MM.1S (cell line): ENCODE measurements around the gene LRRC39.

Experiments used
- DNase-seq: peaks from one replicate; pipeline ENCODE4 v3.0.0-alpha.2; 2015
- H2AFZ ChIP-seq: fragments of 300-600 bp; sonication (generic); 2 replicates; pipeline ENCODE4 v1.6.0; 2016; ENCODE audit warnings: antibody characterized with exemption, low read length
- H3F3A ChIP-seq: fragments of 300-600 bp; sonication (generic); 2 replicates; pipeline ENCODE4 v1.6.1; 2016; ENCODE audit warnings: mild to moderate bottlenecking, antibody characterized with exemption, low read length, moderate library complexity, mixed read lengths; ENCODE audit not compliant: insufficient read depth
- H3K27ac ChIP-seq: fragments of 300-600 bp; sonication (generic); 2 replicates; pipeline ENCODE4 v1.5.1; 2016; ENCODE audit warnings: mild to moderate bottlenecking, low read length
- H3K27me3 ChIP-seq: fragments of 300-600 bp; sonication (generic); replicated peaks from 2 replicates; pipeline ENCODE4 v1.6.0; 2016; ENCODE audit warnings: low read length; ENCODE audit not compliant: insufficient read depth
- H3K36me3 ChIP-seq: fragments of 300-600 bp; sonication (generic); replicated peaks from 2 replicates; pipeline ENCODE4 v1.6.1; 2016; ENCODE audit warnings: mild to moderate bottlenecking, low read length, mixed read lengths; ENCODE audit not compliant: insufficient read depth
- H3K4me1 ChIP-seq: fragments of 300-600 bp; sonication (generic); 2 replicates; pipeline ENCODE4 v1.6.1; 2016; ENCODE audit warnings: low read length, mixed read lengths
- H3K4me2 ChIP-seq: fragments of 300-600 bp; sonication (generic); 2 replicates; pipeline ENCODE4 v1.6.0; 2016; ENCODE audit warnings: low read depth, low read length
- H3K4me3 ChIP-seq: fragments of 300-600 bp; sonication (generic); 2 replicates; pipeline ENCODE4 v1.5.1; 2016; ENCODE audit warnings: low read length, mixed read lengths
- H3K79me2 ChIP-seq: fragments of 300-600 bp; sonication (generic); 2 replicates; pipeline ENCODE4 v1.6.1; 2016; ENCODE audit warnings: mixed run types, low read length, mixed read lengths
- H3K9ac ChIP-seq: fragments of 300-600 bp; sonication (generic); 2 replicates; pipeline ENCODE4 v1.6.1; 2016; ENCODE audit warnings: low read length, mixed read lengths
- H3K9me2 ChIP-seq: fragments of 300-600 bp; sonication (generic); replicated peaks from 2 replicates; pipeline ENCODE4 v1.6.1; 2016; ENCODE audit warnings: mild to moderate bottlenecking, low read length, mixed read lengths; ENCODE audit not compliant: insufficient read depth
- H3K9me3 ChIP-seq: fragments of 300-600 bp; sonication (generic); replicated peaks from 2 replicates; pipeline ENCODE4 v1.6.1; 2016; ENCODE audit warnings: mild to moderate bottlenecking, low read length, mixed read lengths; ENCODE audit not compliant: insufficient read depth
- H4K20me1 ChIP-seq: fragments of 300-600 bp; sonication (generic); 2 replicates; pipeline ENCODE4 v1.6.1; 2016; ENCODE audit warnings: mild to moderate bottlenecking, low read length, moderate library complexity, mixed read lengths; ENCODE audit not compliant: insufficient read depth
- EZH2 ChIP-seq: fragments of 300-600 bp; sonication (generic); optimal IDR thresholded peaks from 2 replicates; pipeline ENCODE3; 2017; ENCODE audit warnings: low read depth, mild to moderate bottlenecking, antibody characterized with exemption, low read length, mixed read lengths
- EZH2phosphoT487 ChIP-seq: fragments of 300-600 bp; sonication (generic); IDR thresholded peaks from 2 replicates; pipeline ENCODE4 v1.6.1; 2018; ENCODE audit warnings: antibody characterized with exemption, low read length
- TF ChIP-seq, protein P1 (sequence below): fragments of 300-600 bp; sonication (generic); IDR thresholded peaks from 2 replicates; pipeline ENCODE4 v1.5.1; 2016; ENCODE audit warnings: antibody characterized with exemption, low read length, mixed read lengths

The LRRC39 gene

DNA sequence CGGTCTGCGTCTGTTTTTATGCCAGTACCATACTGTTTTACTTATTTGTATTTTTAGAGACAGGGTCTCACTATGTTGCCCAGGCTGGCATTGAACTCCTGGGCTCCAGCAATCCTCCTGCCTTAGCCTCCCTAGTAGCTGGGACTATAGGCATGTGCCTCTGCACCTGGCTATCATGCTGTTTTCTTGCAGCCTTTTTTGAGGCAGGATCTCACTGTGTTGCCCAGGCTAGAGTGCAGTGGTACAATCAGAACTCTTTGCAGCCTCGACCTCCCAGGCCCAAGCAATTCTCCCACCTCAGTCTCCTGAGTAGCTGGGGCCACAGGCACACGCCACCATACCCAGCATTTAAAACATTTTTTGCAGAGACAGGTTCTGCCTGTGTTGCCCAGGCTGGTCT, 5.3 kb upstream of the LRRC39 start:
- Histone ChIP-seq H2AFZ (no peak overlapping the region), H3F3A (no peaks in the 10 kb centered on the region), H4K20me1 (no peaks in the 10 kb centered on the region), H3K4me2 (no peak overlapping the region), H3K4me1 (no peaks in the 10 kb centered on the region), H3K27me3 (no peaks in the 10 kb centered on the region), H3K27ac (no peak overlapping the region), H3K9ac (no peak overlapping the region), H3K9me2 (no peaks in the 10 kb centered on the region), H3K79me2 (no peaks in the 10 kb centered on the region), H3K4me3 (no peak overlapping the region), H3K9me3 (no peaks in the 10 kb centered on the region), H3K36me3 (no peaks in the 10 kb centered on the region)
- TF ChIP-seq EZH2phosphoT487: no peak
- TF ChIP-seq, protein P1, sequence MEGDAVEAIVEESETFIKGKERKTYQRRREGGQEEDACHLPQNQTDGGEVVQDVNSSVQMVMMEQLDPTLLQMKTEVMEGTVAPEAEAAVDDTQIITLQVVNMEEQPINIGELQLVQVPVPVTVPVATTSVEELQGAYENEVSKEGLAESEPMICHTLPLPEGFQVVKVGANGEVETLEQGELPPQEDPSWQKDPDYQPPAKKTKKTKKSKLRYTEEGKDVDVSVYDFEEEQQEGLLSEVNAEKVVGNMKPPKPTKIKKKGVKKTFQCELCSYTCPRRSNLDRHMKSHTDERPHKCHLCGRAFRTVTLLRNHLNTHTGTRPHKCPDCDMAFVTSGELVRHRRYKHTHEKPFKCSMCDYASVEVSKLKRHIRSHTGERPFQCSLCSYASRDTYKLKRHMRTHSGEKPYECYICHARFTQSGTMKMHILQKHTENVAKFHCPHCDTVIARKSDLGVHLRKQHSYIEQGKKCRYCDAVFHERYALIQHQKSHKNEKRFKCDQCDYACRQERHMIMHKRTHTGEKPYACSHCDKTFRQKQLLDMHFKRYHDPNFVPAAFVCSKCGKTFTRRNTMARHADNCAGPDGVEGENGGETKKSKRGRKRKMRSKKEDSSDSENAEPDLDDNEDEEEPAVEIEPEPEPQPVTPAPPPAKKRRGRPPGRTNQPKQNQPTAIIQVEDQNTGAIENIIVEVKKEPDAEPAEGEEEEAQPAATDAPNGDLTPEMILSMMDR: no peak
- TF ChIP-seq EZH2: no peak
- no peak for DNase-seq

DNA sequence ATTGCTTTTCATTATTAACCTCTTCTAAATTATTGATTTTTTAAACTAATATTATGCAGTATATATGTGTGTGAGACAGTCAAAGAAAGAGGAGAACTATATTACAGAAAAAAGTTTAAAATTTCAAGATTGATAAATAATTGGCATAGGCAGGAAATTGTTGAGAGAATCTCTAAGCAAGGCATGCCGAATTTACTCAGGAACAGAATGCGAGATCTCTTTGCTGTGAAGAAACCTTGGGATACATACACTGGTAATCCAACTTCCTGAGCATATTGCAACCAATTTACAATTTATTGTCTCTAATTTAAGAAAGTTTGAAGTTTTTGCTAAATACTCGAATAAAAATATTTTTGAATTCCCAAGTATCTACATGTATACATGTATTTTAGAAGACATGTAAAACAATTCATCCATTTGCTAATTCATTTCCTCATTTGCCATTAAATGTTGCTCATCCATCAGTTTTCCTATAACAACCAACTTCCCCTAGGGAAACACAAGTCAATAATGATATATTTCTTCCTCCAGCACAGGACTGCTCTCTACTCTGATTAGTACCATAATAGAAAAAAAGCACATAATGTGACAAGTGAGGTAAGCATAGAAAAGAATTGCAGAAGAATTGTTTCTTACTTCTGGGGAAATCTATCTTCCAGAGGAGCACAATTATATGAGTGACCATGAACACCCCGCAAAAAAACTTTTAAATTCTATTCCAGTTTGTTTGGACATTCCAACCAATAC, 588 bp downstream of the LRRC39 start:
- H3F3A ChIP-seq: no peaks in the 10 kb centered on the region
- DNase-seq: no peak
- H3K4me3 ChIP-seq: no peak overlapping the region
- TF ChIP-seq EZH2: no peak
- TF ChIP-seq EZH2phosphoT487: no peak
- TF ChIP-seq, protein P1: no peak
- H3K4me1 ChIP-seq: no peaks in the 10 kb centered on the region
- H3K9me2 ChIP-seq: no peaks in the 10 kb centered on the region
- H3K9me3 ChIP-seq: no peaks in the 10 kb centered on the region
- H3K9ac ChIP-seq: no peak overlapping the region
- H3K4me2 ChIP-seq: no peak overlapping the region
- H4K20me1 ChIP-seq: no peaks in the 10 kb centered on the region
- no peaks in the 10 kb centered on the region for H3K79me2 ChIP-seq
- no peak overlapping the region for H2AFZ ChIP-seq
- no peaks in the 10 kb centered on the region for H3K27me3 ChIP-seq
- no peaks in the 10 kb centered on the region for H3K36me3 ChIP-seq
- no peak overlapping the region for H3K27ac ChIP-seq

DNA sequence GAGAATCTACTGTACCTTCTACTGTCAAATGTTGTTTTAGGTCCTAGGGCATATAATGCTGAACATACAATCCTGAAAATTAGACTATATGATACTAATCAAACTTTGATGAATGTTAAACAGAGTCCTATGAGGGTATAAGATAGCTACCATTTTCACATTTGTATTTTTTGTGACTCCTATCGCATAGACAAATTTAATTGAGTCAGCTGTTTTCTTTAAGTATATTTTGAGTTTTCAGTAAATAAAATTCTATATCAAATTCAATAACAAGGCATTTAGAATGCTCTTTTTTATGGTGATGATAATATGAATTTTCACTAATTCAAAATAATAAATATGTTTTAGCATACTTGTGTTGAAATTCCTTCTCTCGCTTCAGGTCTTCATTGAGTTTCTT, 10.0 kb downstream of the LRRC39 start:
- Histone ChIP-seq H3K4me2 (no peak overlapping the region), H2AFZ (no peak overlapping the region), H3K27ac (no peak overlapping the region), H3K4me1 (no peaks in the 10 kb centered on the region), H3K9me2 (no peaks in the 10 kb centered on the region), H3K4me3 (no peak overlapping the region), H3K36me3 (no peaks in the 10 kb centered on the region), H4K20me1 (no peaks in the 10 kb centered on the region), H3K27me3 (no peaks in the 10 kb centered on the region), H3F3A (no peaks in the 10 kb centered on the region), H3K9me3 (no peaks in the 10 kb centered on the region), H3K79me2 (no peaks in the 10 kb centered on the region), H3K9ac (no peak overlapping the region)
- no peak for DNase-seq
- TF ChIP-seq EZH2phosphoT487 (no peak), EZH2 (no peak)
- TF ChIP-seq, protein P1: no peak
